HG02884 (cell line): ENCODE measurements around the gene MTARC2.
"Not testable (repeated sequence)": the region's sequence is repeated elsewhere in the genome, so short reads cannot be mapped to it uniquely, and the experiment has no call there.

ENCODE experiments used
- ATAC-seq: cut with Tn5 transposase; IDR thresholded peaks from one replicate; pipeline ENCODE4 v1.9.1; 2021; ENCODE audit warnings: mild to moderate bottlenecking, moderate library complexity; ENCODE audit not compliant: unreplicated experiment

Gene MTARC2

GRCh38 chr1:220732137-220732536 is 16.0 kb upstream of the MTARC2 start:
- ATAC-seq = no peak

- ATAC-seq = no peak
Observed at GRCh38 chr1:220732621-220733020, 15.5 kb upstream of the MTARC2 start.

- ATAC-seq = peak; percentile 70
Observed at GRCh38 chr1:220733086-220733601, 15.0 kb upstream of the MTARC2 start.

- ATAC-seq = no peak
Observed at GRCh38 chr1:220734571-220735326, 13.4 kb upstream of the MTARC2 start.

GRCh38 chr1:220736283-220736682 is 11.8 kb upstream of the MTARC2 start:
- not testable (repeated sequence) for ATAC-seq

- no peak for ATAC-seq
Observed at GRCh38 chr1:220741349-220741748, 6.8 kb upstream of the MTARC2 start.

GRCh38 chr1:220741825-220742224 is 6.3 kb upstream of the MTARC2 start:
- ATAC-seq = no peak

- no peak for ATAC-seq
Observed at GRCh38 chr1:220742520-220742919, 5.6 kb upstream of the MTARC2 start.

GRCh38 chr1:220746851-220747250 is 1.3 kb upstream of the MTARC2 start:
- ATAC-seq = no peak

GRCh38 chr1:220747437-220748088 is 559 bp upstream of the MTARC2 start:
- ATAC-seq = peak; percentile 14

- no peak for ATAC-seq
Observed at GRCh38 chr1:220748936-220749335, 814 bp downstream of the MTARC2 start.

GRCh38 chr1:220750131-220750515 is 2.0 kb downstream of the MTARC2 start:
- no peak for ATAC-seq

- ATAC-seq = no peak
Observed at GRCh38 chr1:220751111-220751510, 3.0 kb downstream of the MTARC2 start.

- no peak for ATAC-seq
Observed at GRCh38 chr1:220754212-220754917, 6.2 kb downstream of the MTARC2 start.

GRCh38 chr1:220754918-220755295 is 6.8 kb downstream of the MTARC2 start:
- no peak for ATAC-seq

GRCh38 chr1:220755309-220755708 is 7.2 kb downstream of the MTARC2 start:
- ATAC-seq = no peak

- ATAC-seq = no peak
Observed at GRCh38 chr1:220757441-220757840, 9.3 kb downstream of the MTARC2 start.

- no peak for ATAC-seq
Observed at GRCh38 chr1:220759147-220759546, 11.0 kb downstream of the MTARC2 start.

GRCh38 chr1:220761688-220762427 is 13.7 kb downstream of the MTARC2 start:
- ATAC-seq = no peak

GRCh38 chr1:220764757-220765156 is 16.6 kb downstream of the MTARC2 start:
- ATAC-seq = no peak
